GM19468 (cell line): Measurements from ENCODE around the gene SARS2.
"Not testable (repeated sequence)": the region's sequence is repeated elsewhere in the genome, so short reads cannot be mapped to it uniquely, and the experiment has no call there.

Experiments used
- ATAC-seq: cut with Tn5 transposase; IDR thresholded peaks from one replicate; pipeline ENCODE4 v1.9.1; 2021; ENCODE audit warnings: mild to moderate bottlenecking, moderate library complexity, moderate number of reproducible peaks; ENCODE audit not compliant: unreplicated experiment; ENCODE audit errors: extremely low read depth

Gene SARS2

GRCh38 chr19:38949580-38950367 is 19.2 kb upstream of the SARS2 start:
- ATAC-seq = no peak

DNA sequence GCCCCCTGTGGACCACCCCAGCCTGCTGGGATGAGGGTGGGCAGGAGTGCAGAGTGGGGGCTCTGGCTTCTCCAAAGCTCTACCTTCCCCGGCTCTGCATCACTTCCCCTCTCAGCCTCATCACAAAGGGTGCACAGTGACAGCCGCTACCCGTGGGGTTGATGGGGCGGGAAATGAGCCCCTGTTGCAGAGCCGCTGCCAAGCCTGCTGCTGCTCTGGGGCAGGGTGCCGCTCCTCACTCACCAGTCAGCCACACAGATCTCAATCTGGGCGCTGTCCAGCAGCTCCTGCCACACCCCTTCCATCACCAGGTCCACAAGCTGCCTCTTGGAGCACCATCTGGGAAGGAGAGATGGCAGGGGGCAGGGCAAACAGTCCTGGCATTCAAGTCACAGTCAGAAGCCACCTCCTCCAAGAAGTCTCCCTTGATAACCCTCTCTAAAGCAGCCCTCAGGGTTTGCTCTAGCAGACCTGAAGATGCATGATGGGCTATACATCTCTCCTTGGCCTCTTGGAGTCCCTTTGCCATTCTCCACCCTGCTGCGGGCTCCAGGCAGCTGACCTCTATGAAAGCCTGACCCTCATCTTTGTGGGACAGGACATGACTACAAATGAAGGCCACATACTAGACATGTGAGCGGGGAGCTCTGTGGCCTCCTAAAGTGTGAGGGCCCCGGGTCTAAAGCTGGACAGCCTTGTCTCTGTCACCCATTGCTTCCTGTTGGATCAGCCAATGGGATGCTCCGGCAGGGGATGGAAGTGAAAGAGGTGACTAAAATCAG is 15.9 kb upstream of the SARS2 start:
- no peak for ATAC-seq

- no peak for ATAC-seq
Observed at GRCh38 chr19:38945562-38946228, 15.1 kb upstream of the SARS2 start.

GRCh38 chr19:38944981-38945506 is 14.5 kb upstream of the SARS2 start:
- ATAC-seq = no peak

- no peak for ATAC-seq
Observed at GRCh38 chr19:38942471-38943181, 12.1 kb upstream of the SARS2 start.

GRCh38 chr19:38941979-38942378 is 11.4 kb upstream of the SARS2 start:
- ATAC-seq = no peak

- not testable (repeated sequence) for ATAC-seq
Observed at GRCh38 chr19:38941466-38941865, 10.9 kb upstream of the SARS2 start.

GRCh38 chr19:38939957-38940356 is 9.4 kb upstream of the SARS2 start:
- ATAC-seq = no peak

DNA sequence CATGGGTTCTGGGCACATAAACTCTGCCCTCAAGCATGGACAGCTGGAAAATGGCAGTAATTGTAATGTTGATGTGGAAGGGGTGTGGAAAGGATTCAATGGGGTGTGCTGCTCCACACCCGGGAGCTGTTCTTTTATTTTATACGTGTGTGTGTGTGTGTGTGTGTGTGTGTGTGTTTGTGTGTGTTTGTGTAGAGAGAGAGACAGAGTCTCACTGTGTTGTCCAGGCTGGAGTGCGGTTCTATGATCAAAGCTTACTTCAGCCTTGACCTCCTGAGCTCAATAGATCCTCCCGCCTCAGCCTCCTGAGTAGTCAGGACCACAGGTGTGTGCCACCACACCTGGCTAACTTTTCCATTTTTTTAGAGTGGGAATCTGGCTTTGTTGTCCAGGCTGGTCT is 3.0 kb upstream of the SARS2 start:
- no peak for ATAC-seq

DNA sequence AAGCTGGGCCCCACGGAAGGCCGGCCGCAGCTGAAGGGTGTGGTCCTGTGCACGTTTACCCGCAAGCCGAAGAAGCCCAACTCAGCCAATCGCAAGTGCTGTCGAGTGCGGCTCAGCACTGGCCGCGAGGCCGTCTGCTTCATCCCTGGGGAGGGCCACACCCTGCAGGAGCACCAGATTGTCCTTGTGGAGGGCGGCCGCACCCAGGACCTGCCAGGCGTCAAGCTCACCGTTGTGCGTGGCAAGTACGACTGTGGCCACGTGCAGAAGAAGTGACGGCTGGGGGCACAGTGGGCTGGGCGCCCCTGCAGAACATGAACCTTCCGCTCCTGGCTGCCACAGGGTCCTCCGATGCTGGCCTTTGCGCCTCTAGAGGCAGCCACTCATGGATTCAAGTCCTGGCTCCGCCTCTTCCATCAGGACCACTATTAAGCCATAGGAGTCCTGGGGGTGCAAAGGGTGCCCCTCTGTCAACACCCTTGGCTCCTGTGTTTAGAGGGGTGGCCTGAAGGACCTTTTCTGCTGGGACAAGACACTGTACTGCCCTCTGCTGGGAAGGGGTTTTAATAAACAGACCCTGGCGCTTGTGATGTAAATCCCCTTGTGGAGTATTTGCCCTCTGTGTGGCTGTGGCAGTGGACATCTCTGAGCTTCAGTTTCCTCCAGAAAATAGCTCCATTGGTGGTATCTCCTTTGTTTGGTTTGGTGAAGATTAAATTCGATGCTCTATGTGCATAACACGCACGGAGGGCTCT is 2.0 kb upstream of the SARS2 start:
- no peak for ATAC-seq

DNA sequence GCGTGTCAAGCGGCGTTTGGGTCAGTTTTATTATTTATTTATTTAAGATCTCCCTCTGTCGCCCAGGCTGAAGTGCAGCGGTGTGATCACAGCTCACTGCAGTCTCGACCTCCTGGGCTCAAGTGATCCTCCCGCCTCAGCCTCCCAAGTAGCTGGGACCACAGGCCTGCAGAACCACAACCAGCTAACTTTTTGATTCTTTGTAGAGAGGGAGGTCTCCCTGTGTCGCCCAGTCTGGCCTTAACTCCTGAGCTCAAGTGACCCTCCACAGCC is 894 bp upstream of the SARS2 start:
- ATAC-seq = no peak

DNA sequence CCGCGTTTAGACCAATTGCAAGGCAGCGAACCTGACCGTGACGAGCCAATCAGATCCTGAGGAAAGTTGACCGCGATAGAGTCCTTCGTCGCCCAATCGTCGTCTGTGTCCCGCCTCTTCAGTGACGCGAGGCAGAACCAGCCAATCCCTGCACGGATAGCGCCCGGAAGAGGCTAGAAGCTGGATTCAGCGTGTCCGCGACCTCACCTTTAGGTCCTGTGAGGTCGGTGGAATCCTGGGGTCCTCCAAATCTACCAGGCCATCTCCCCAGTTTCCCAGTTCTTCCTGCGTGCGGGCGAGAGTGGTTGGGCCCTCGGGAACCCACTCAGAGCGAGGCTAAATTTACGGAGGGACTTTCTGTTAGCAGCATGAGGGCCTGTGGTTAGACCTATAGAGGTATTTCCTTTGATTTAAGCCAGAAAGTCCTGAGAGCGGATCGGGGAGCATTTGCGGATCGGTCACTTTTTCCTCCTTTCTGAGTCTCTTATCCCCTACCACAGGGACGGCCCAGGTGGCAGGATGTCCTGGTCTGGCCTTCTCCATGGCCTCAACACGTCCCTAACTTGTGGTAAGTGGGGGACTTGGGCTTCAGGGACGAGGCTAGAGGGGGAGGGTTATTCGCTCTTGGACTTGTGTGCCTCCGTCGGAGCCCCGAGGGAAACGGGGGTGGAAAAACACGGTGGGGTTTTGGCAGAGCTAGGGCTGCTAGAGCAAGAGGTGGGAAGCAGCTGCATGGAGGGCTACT is 385 bp upstream of the SARS2 start, which contains the start of gene MRPS12:
TSS of gene MRPS12 (plus strand) at position 169 of the 745 bp plus-strand sequence. CDS start at position 520, 351 bp downstream.
- ATAC-seq = peak; percentile 84

DNA sequence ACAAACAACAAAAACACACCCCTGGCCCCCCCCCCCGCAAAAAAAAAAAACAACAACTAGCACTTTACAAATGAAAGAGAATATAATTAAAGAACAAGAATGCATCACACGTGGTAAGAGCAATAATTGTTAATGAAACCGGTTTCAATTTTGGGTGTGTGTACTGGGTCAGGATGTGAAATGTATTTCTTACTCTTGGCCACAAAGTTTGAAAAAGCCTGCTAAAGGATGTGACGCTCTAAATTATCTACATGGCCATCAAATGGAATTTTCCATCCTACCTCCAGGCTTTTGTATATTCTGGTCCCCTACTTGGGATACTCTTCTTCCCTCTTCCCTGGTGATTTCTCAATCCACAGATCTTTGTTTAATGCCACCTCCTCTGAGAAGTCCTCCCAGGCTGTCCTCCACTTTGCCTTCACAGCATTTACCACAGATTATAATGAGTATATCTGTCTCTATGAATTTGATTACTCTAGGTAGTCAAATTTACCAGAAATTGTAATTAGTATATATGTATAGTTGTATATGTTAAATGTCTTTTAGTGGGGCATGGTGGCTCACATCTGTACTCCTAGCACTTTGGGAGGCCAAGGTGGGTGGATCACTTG is 2.1 kb downstream of the SARS2 start:
- no peak for ATAC-seq

GRCh38 chr19:38924388-38924787 is 6.2 kb downstream of the SARS2 start:
- no peak for ATAC-seq

DNA sequence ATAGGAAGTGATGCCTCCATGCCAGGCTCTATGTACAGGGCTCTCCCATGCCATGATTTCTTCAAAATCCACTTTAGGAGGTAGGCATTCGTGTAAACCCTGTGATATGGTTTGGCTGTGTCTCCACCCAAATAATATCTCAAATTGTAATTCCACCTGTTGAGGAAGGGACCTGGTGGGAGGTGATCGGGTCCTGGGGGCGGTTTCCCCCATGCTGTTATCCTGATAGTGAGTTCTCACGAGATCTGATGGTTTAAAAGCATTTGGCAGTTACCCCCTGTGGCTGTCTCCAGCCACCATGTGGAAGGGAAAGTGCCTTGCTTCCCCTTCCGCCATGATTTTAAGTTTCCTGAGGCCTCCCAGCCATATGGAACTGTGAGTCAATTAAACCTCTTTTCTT is 8.1 kb downstream of the SARS2 start:
- no peak for ATAC-seq

DNA sequence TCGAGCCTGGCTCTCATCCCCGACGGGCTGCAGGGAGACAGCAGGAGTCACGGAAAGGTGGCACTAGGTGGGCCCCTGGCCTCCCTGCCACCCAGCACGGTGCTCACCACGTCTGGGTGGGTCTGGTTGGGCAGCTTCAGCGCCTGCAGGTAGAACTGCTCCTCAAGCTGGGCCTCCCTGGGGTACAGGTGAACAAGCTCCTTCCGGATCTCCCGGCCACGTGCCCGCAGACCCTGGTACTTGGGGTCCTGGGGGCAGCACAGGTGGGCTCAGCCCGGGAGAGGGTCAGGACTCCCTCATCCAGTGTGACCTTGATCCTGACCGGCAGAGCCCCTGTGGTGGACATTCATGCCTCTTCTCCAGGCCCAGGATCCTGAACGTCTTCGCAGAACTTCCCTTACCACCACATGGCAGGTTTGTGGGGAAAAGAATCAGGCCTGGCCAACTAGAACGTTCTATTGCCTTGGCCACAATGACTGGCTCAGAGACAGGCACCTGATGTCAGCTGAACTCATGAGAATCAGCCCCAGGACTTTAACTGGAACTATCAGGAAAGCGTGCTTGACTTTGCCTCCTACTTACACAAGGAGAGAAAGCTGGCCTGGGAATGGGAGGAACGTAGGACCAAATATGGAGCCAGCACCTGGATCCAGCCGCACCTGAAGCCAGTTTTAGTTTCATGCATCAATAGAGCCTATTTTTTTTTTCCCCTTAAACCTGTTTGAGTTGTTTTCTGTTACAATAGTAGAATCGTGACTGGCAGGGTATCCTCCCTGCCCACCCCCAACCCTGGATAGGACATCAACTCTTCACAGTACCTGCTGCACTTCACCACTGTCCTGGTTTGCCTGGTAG is 8.9 kb downstream of the SARS2 start:
- ATAC-seq = no peak

GRCh38 chr19:38920602-38921419 is 9.8 kb downstream of the SARS2 start:
- ATAC-seq = no peak
